Testis (tissue), 2 donors: Measurements from ENCODE around the gene PTPRN2.

Source experiments
- POLR2A ChIP-seq: fragments of 450-650 bp; IDR thresholded peaks from one replicate; pipeline ENCODE4 v1.6.1; 2017; ENCODE audit warnings: antibody characterized with exemption, mild to moderate bottlenecking, moderate library complexity
- TF ChIP-seq, protein P1 (sequence below), 3 experiments: fragments of 450-650 bp in 2 of 3; fragments of 200-600 bp in 1 of 3; sonication (generic) in 1 of 3; IDR thresholded peaks; one replicate each; pipeline ENCODE4 v1.5.1; 2016 to 2019; ENCODE audit warnings: antibody characterized with exemption in 3 of 3, mild to moderate bottlenecking in 2 of 3, moderate library complexity in 1 of 3

GRCh38 chr7:158094671-158095226, 492.9 kb downstream of the PTPRN2 start:
- TF ChIP-seq, protein P1, sequence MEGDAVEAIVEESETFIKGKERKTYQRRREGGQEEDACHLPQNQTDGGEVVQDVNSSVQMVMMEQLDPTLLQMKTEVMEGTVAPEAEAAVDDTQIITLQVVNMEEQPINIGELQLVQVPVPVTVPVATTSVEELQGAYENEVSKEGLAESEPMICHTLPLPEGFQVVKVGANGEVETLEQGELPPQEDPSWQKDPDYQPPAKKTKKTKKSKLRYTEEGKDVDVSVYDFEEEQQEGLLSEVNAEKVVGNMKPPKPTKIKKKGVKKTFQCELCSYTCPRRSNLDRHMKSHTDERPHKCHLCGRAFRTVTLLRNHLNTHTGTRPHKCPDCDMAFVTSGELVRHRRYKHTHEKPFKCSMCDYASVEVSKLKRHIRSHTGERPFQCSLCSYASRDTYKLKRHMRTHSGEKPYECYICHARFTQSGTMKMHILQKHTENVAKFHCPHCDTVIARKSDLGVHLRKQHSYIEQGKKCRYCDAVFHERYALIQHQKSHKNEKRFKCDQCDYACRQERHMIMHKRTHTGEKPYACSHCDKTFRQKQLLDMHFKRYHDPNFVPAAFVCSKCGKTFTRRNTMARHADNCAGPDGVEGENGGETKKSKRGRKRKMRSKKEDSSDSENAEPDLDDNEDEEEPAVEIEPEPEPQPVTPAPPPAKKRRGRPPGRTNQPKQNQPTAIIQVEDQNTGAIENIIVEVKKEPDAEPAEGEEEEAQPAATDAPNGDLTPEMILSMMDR (IDR thresholded peaks at IDR 0.05), result no peak
- TF ChIP-seq POLR2A, result no peak
